Natural killer cell (primary cell): ENCODE measurements around the gene LRRC52. TPM values are rescaled to one million over a fixed set of nuclear protein-coding genes. Genes with fewer than 3 reads are reported as not detected.

Experiments
- ATAC-seq, 3 donors: fragments of 150-1000 bp in 2 of 3; fragments of 200-7000 bp in 1 of 3; cut with Tn5 transposase; 1 replicate in 1 of 3; 2 replicates in 2 of 3; pipeline ENCODE4 v1.10.0; 2021; ENCODE audit warnings: mild to moderate bottlenecking in 2 of 3, moderate library complexity in 2 of 3
- DNase-seq, 2 donors: peaks; one replicate each; pipeline versions ENCODE4 v3.0.0 to v3.0.0-alpha.2; 2013 to 2021; ENCODE audit warnings: mixed read lengths in 1 of 2
- H3K27ac ChIP-seq: one replicate; pipeline ENCODE4 v1.5.1; 2013; ENCODE audit warnings: mild to moderate bottlenecking, low read length
- H3K27me3 ChIP-seq: one replicate; pipeline ENCODE4 v1.6.1; 2013; ENCODE audit warnings: low read length; ENCODE audit not compliant: control insufficient read depth, insufficient read depth
- H3K36me3 ChIP-seq: one replicate; pipeline ENCODE4 v1.6.1; 2013; ENCODE audit warnings: low read length; ENCODE audit not compliant: control insufficient read depth, insufficient read depth
- H3K4me1 ChIP-seq: one replicate; pipeline ENCODE4 v1.6.1; 2013; ENCODE audit warnings: low read length; ENCODE audit not compliant: control insufficient read depth, insufficient read depth
- H3K4me3 ChIP-seq: one replicate; pipeline ENCODE4 v1.5.1; 2013; ENCODE audit warnings: low read length
- H3K9me3 ChIP-seq: one replicate; pipeline ENCODE4 v1.6.1; 2013; ENCODE audit warnings: low read length; ENCODE audit not compliant: control insufficient read depth, insufficient read depth
- H3K27ac Mint-ChIP-seq, 2 donors: one replicate each; pipeline ENCODE4 v1.8.0; 2022; ENCODE audit warnings: mild to moderate bottlenecking in 2 of 2, mixed read lengths in 2 of 2, moderate library complexity in 1 of 2
- H3K27me3 Mint-ChIP-seq, 2 donors: one replicate each; pipeline ENCODE4 v1.8.0; 2022; ENCODE audit warnings: low read depth in 2 of 2, mixed read lengths in 2 of 2
- H3K36me3 Mint-ChIP-seq: one replicate; pipeline ENCODE4 v1.8.0; 2022; ENCODE audit warnings: mixed read lengths
- H3K4me1 Mint-ChIP-seq, 2 donors: one replicate each; pipeline ENCODE4 v1.8.0; 2022; ENCODE audit warnings: mixed read lengths in 2 of 2
- H3K4me3 Mint-ChIP-seq: one replicate; pipeline ENCODE4 v1.8.0; 2022; ENCODE audit warnings: mild to moderate bottlenecking, moderate library complexity, mixed read lengths
- H3K9me3 Mint-ChIP-seq, 2 donors: one replicate each; pipeline ENCODE4 v1.8.0; 2022; ENCODE audit warnings: mixed read lengths in 2 of 2
- CTCF ChIP-seq: fragments of 200-600 bp; IDR thresholded peaks from one replicate; pipeline ENCODE4 v1.8.0; 2022; ENCODE audit warnings: antibody characterized with exemption
- WGBS: methylation state at CpG from one replicate; pipeline ENCODE4 v1.1.7; 2013; ENCODE audit warnings: missing lambda C conversion rate; ENCODE audit not compliant: insufficient coverage; 5-methylcytosine and 5-hydroxymethylcytosine counted together
- intact Hi-C: fragments of 100-400 bp; cut with micrococcal nuclease; formaldehyde crosslinking; loops from one replicate; pipeline ENCODE4 v1.14.2; 2022
- total RNA-seq, 4 donors: library from RNA; stranded (reverse); fragments of 120-200 nt in 1 of 4; gene quantifications; one replicate each; pipeline versions ENCODE4 v1.2.3 to v1.2.4, GENCODE V29; 2013 to 2022

LRRC52 gene
- total RNA-seq, 3 donors from 2014 or later (not counting 1 experiment from before 2014, with no cell fraction given): not detected

DNA sequence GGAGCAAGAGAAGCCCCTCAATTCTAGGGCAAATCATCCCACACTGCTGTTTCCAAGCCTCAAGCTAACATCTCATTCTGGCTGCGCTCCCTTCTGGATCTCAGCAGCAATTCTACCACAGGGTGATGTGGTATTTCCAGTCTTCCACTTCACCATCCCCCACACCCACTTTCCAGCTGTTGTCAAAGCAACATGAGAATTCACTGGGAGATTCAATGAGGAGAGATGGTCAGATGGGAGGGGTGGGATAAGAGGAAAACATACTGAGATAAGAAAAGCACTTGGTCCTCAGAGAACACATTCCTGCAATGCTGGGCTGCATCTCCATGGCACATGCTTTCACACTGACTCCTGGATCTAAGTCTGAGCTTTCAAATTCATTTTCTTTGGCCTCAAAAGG, 47.3 kb upstream of the LRRC52 start:
- no peak for TF ChIP-seq CTCF
- H3K9me3 ChIP-seq: no peaks in the 10 kb centered on the region
- Mint-ChIP-seq H3K4me1 (peaks cover 0 to 5% of the 10 kb centered on the region in 2 donors), H3K36me3 (no peaks in the 10 kb centered on the region), H3K4me3 (no peak overlapping the region), H3K9me3 (no peaks in the 10 kb centered on the region), H3K27ac (no peak overlapping the region), H3K27me3 (peaks cover 7 to 20% of the 10 kb centered on the region in 2 donors)
- no peaks in the 10 kb centered on the region for H3K27me3 ChIP-seq
- intact Hi-C loops: no loop called here
- DNase-seq (no peak), ATAC-seq (no peak)
- no peaks in the 10 kb centered on the region for H3K4me1 ChIP-seq
- no peaks in the 10 kb centered on the region for H3K36me3 ChIP-seq
- WGBS: 92% methylated on average over 1 of the region's 1 CpG
- H3K4me3 ChIP-seq: no peak overlapping the region
- no peak overlapping the region for H3K27ac ChIP-seq

DNA sequence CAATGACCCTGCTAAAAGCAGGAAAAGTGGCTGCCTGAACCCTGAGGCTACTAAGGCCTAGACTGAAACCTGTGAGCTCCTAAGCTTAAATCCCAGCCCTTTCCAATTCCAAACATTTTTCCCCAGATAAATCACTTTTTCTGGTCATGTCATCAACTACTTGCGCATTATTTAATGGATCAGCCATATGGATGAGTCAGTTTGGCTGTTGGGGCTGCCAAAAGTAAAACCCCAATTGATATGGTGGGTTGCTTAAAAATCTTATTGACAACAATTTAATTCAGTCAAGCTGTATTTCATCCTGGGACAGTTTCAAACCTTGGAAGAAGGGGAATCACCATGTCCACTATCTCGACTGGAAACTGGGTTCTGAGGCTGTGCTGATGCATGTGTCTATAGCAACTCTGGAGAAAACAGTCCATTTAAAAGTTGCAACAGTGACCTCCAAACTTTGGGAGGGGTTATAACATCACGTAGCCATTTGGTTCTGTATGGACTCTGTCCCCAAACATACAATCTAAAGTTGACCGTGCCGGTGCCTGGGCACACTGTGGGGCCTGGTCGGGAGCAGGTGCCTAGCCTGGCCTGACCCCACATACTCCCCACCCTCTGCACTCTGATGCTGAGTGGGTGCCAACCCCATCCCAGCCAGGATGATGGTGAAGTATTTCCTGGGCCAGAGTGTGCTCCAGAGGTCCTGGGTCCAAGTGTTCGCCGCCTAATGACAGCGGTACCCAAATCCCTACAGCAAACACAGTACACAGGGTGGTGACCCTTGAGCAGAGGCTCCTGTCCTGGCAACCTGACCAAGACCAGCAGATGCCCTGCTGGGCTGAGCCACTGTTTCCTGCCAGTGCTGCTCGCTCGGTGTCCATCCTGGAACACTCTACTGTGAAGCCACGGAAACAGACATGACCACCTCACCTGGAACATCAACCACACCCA, 46.5 kb upstream of the LRRC52 start:
- ATAC-seq (no peak), DNase-seq (no peak)
- H3K9me3 ChIP-seq: no peaks in the 10 kb centered on the region
- WGBS: 85% methylated on average over 12 of the region's 12 CpGs
- Mint-ChIP-seq H3K36me3 (no peaks in the 10 kb centered on the region), H3K27me3 (peaks cover 13 to 19% of the 10 kb centered on the region in 2 donors), H3K4me3 (no peak overlapping the region), H3K27ac (no peak overlapping the region), H3K4me1 (peaks cover 0 to 5% of the 10 kb centered on the region in 2 donors), H3K9me3 (no peaks in the 10 kb centered on the region)
- no peaks in the 10 kb centered on the region for H3K36me3 ChIP-seq
- H3K4me1 ChIP-seq: no peaks in the 10 kb centered on the region
- H3K27ac ChIP-seq: no peak overlapping the region
- no peak overlapping the region for H3K4me3 ChIP-seq
- intact Hi-C loops: no loop called here
- no peak for TF ChIP-seq CTCF
- H3K27me3 ChIP-seq: no peaks in the 10 kb centered on the region

GRCh38 chr1:165501330-165501969, 42.4 kb upstream of the LRRC52 start:
- ATAC-seq: no peak
- Histone ChIP-seq H3K27ac (no peak overlapping the region), H3K4me3 (no peak overlapping the region), H3K36me3 (no peaks in the 10 kb centered on the region), H3K9me3 (no peaks in the 10 kb centered on the region), H3K4me1 (no peaks in the 10 kb centered on the region), H3K27me3 (no peaks in the 10 kb centered on the region)
- Mint-ChIP-seq H3K9me3 (no peaks in the 10 kb centered on the region), H3K36me3 (no peaks in the 10 kb centered on the region), H3K27me3 (peaks cover 13 to 15% of the 10 kb centered on the region in 2 donors), H3K27ac (no peak overlapping the region), H3K4me3 (no peak overlapping the region), H3K4me1 (no peaks in the 10 kb centered on the region)
- intact Hi-C loops: no loop called here
- WGBS: 78% methylated on average over 7 of the region's 7 CpGs
- no peak for DNase-seq
- no peak for TF ChIP-seq CTCF
